Activated naive CD8-positive, alpha-beta T cell treated with anti-CD3 and anti-CD28 coated beads for 36 hours (primary cell): ENCODE measurements around the gene KCNIP3. TPM values are rescaled to one million over a fixed set of nuclear protein-coding genes. Genes with fewer than 3 reads are reported as not detected.

Experiments
- DNase-seq: peaks from one replicate; pipeline ENCODE4 v3.0.0; 2021
- H3K27ac Mint-ChIP-seq: one replicate; pipeline ENCODE4 v1.8.0; 2022; ENCODE audit warnings: mild to moderate bottlenecking, moderate library complexity, mixed read lengths
- H3K27me3 Mint-ChIP-seq: one replicate; pipeline ENCODE4 v1.8.0; 2022; ENCODE audit warnings: mild to moderate bottlenecking, mixed read lengths
- H3K36me3 Mint-ChIP-seq: one replicate; pipeline ENCODE4 v1.8.0; 2021; ENCODE audit warnings: mild to moderate bottlenecking, mixed read lengths
- H3K4me1 Mint-ChIP-seq: one replicate; pipeline ENCODE4 v1.8.0; 2021; ENCODE audit warnings: mixed read lengths
- H3K4me3 Mint-ChIP-seq: one replicate; pipeline ENCODE4 v1.8.0; 2022; ENCODE audit warnings: mild to moderate bottlenecking, moderate library complexity, mixed read lengths
- H3K9me3 Mint-ChIP-seq: one replicate; pipeline ENCODE4 v1.8.0; 2022; ENCODE audit warnings: mixed read lengths
- total RNA-seq, 2 experiments: library from RNA; stranded (reverse); gene quantifications; one replicate each; pipeline ENCODE4 v1.2.3, GENCODE V29; 2021

The KCNIP3 gene
- total RNA-seq, 2 experiments from 2014 or later, result not detected

- H3K36me3 Mint-ChIP-seq, result no peaks in the 10 kb centered on the region
- no peaks in the 10 kb centered on the region for H3K9me3 Mint-ChIP-seq
- no peak overlapping the region for H3K27ac Mint-ChIP-seq
- H3K4me1 Mint-ChIP-seq, result no peaks in the 10 kb centered on the region
- no peaks in the 10 kb centered on the region for H3K27me3 Mint-ChIP-seq
- no peak for DNase-seq
- H3K4me3 Mint-ChIP-seq, result no peak overlapping the region
Measured at GRCh38 chr2:95312543-95313201, 15.5 kb downstream of the KCNIP3 start.

DNA sequence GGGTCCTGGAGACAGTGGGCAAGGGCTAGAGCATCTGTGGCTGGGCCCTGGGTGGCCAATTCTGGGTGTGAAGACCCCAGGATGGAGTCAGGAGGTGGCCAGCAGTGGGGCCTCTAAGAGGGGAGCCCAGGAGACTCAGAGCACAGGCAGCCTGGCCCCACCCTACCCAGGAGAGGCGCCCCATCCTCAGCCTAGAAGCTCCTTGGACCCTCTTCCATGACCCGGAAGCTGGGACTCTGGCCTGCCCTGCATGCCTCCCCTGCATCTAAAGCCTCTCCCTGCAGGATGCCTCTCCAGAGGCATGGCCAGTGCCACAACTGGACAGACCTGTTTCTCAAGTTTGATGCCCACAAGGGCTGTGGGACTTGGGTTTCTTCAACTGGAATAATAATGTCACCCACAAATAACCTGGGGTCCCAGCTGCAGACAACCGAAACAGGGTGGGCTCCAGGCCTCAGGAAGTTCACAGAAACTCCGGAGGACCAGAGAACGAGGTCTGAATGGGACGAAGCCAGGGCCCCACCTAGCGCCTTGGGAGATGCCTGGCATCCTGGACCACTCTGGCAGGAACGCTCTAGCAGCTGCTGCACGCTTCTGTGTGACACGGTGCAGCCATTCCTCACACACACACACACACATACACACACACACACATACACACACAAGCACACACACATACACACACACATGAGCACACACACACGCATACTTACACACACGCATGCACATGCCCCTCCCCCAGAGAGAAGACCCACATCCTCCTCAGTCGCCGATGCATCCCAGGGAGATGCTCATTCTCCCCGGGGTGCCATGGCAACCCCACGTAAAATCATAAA is 16.4 kb downstream of the KCNIP3 start:
- H3K4me1 Mint-ChIP-seq, result no peaks in the 10 kb centered on the region
- H3K4me3 Mint-ChIP-seq, result no peak overlapping the region
- H3K27ac Mint-ChIP-seq, result no peak overlapping the region
- DNase-seq, result no peak
- H3K27me3 Mint-ChIP-seq, result no peaks in the 10 kb centered on the region
- no peaks in the 10 kb centered on the region for H3K36me3 Mint-ChIP-seq
- H3K9me3 Mint-ChIP-seq, result no peaks in the 10 kb centered on the region

GRCh38 chr2:95314598-95314963 is 17.4 kb downstream of the KCNIP3 start:
- H3K4me1 Mint-ChIP-seq, result no peaks in the 10 kb centered on the region
- no peaks in the 10 kb centered on the region for H3K36me3 Mint-ChIP-seq
- H3K4me3 Mint-ChIP-seq, result no peak overlapping the region
- H3K27me3 Mint-ChIP-seq, result no peaks in the 10 kb centered on the region
- no peaks in the 10 kb centered on the region for H3K9me3 Mint-ChIP-seq
- no peak overlapping the region for H3K27ac Mint-ChIP-seq
- no peak for DNase-seq

DNA sequence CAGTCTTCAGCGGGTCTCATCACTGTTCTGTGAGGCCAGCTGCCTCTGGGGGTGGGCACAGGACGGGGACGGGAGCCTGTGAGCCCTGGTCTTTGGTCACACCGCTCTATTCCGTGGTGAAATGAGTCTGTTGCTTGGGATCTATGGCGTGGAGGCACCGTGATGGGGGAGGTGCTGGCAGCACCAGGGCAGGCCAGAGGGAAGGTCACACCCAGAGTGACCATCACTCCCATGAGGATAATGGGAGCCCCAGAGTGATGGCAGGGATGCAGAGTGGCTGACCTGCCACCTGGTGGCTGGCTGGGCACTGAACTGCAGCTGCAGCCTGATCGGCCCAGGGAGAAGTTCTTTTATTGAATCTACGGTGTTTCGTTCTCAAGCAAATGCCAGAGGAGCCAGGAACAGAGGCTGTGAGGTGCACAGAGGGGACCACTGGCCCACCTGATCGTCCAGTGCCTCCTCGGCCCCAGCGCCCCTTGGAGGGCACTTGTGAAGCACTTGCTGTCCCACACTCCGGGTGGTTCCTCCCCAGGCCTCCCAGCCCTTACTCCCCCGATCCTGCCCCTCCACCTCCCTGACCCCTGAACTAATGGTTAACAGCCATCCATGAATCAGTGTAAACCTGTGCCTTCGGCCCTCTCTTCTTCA is 17.9 kb downstream of the KCNIP3 start:
- no peaks in the 10 kb centered on the region for H3K9me3 Mint-ChIP-seq
- no peak for DNase-seq
- no peak overlapping the region for H3K4me3 Mint-ChIP-seq
- no peaks in the 10 kb centered on the region for H3K27me3 Mint-ChIP-seq
- no peaks in the 10 kb centered on the region for H3K4me1 Mint-ChIP-seq
- H3K27ac Mint-ChIP-seq, result no peak overlapping the region
- H3K36me3 Mint-ChIP-seq, result no peaks in the 10 kb centered on the region

DNA sequence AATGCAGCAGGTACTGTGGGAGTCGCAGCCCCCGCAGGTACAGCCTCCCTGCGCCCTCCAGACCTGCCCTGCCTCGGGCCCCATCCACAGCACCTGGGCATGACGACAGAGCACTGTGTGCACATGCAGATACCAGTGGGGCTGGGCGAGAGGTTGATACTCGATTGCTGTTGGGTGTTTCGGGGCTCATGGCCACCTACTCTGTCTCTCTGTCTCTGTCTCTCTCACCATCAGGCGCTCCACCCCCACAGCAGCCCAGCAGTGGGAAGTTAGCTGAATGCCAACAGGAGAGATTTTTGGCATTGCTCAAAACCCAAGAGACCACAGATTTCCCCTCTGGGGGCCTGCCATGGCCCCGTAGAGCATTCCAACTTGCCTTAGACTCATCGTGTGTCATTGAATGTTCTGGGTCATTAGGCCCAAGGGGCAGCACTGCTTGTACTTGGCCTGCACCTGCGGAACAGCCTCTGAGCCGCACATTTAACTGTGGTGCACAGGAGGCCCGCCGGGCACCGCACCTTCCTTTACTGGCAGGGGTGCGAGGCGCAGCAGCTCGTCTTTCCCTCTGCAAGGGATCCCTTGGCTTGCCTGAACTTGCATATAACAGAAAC is 18.8 kb downstream of the KCNIP3 start:
- Mint-ChIP-seq H3K4me1 (no peaks in the 10 kb centered on the region), H3K36me3 (no peaks in the 10 kb centered on the region), H3K4me3 (no peak overlapping the region), H3K27ac (no peak overlapping the region), H3K27me3 (no peaks in the 10 kb centered on the region), H3K9me3 (no peaks in the 10 kb centered on the region)
- DNase-seq, result no peak

- no peak for DNase-seq
- no peaks in the 10 kb centered on the region for H3K36me3 Mint-ChIP-seq
- no peaks in the 10 kb centered on the region for H3K27me3 Mint-ChIP-seq
- H3K9me3 Mint-ChIP-seq, result no peaks in the 10 kb centered on the region
- no peak overlapping the region for H3K27ac Mint-ChIP-seq
- no peak overlapping the region for H3K4me3 Mint-ChIP-seq
- no peaks in the 10 kb centered on the region for H3K4me1 Mint-ChIP-seq
Measured at GRCh38 chr2:95316466-95317122, 19.4 kb downstream of the KCNIP3 start.

- Mint-ChIP-seq H3K27me3 (no peaks in the 10 kb centered on the region), H3K27ac (no peak overlapping the region), H3K36me3 (no peaks in the 10 kb centered on the region), H3K4me3 (no peak overlapping the region), H3K9me3 (no peaks in the 10 kb centered on the region), H3K4me1 (no peaks in the 10 kb centered on the region)
- no peak for DNase-seq
Measured at GRCh38 chr2:95317123-95317500, 20.0 kb downstream of the KCNIP3 start.

GRCh38 chr2:95317665-95318425 is 20.7 kb downstream of the KCNIP3 start:
- Mint-ChIP-seq H3K27ac (no peak overlapping the region), H3K27me3 (no peaks in the 10 kb centered on the region), H3K9me3 (no peaks in the 10 kb centered on the region), H3K4me1 (no peaks in the 10 kb centered on the region), H3K36me3 (no peaks in the 10 kb centered on the region), H3K4me3 (no peak overlapping the region)
- no peak for DNase-seq

DNA sequence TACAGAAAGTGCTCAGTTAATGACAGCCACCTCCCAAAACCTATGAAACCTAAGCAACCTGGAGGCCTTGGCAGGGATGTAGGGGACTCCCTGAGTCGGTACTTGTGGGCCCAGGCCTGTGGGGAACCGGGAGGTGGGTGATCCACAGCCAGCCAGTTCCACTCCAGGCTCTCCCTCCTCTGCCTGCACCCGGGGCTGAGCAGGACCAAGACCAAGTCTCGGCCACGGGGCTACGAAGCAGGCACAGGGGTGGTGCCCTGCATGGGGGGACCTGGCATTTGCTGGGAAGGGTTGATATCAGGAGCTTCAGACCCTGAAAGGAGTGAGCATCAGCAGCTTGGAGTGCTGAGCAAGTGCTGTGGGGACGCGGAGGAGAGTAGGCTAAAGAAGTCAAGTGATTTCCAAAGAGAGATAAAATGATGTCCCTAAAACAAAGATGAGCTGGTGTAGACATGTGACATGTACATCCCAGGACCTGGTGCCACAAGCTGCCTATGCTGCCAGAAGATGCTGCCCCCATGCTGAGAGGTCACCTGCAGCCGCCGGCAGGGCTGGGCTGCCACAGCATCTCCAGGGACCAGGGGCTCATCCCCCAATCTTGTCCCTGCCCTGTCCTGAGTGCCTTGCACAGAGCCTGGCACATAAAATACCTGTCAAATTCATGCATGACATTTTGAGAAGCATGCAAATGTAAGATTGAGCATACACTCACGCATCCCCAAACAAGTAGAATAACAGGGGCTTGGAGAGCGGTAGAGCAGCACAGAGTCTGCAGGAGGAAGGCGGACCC is 21.5 kb downstream of the KCNIP3 start:
- Mint-ChIP-seq H3K27me3 (no peaks in the 10 kb centered on the region), H3K4me1 (no peaks in the 10 kb centered on the region), H3K27ac (no peak overlapping the region), H3K9me3 (no peaks in the 10 kb centered on the region), H3K4me3 (no peak overlapping the region), H3K36me3 (no peaks in the 10 kb centered on the region)
- DNase-seq, result no peak

DNA sequence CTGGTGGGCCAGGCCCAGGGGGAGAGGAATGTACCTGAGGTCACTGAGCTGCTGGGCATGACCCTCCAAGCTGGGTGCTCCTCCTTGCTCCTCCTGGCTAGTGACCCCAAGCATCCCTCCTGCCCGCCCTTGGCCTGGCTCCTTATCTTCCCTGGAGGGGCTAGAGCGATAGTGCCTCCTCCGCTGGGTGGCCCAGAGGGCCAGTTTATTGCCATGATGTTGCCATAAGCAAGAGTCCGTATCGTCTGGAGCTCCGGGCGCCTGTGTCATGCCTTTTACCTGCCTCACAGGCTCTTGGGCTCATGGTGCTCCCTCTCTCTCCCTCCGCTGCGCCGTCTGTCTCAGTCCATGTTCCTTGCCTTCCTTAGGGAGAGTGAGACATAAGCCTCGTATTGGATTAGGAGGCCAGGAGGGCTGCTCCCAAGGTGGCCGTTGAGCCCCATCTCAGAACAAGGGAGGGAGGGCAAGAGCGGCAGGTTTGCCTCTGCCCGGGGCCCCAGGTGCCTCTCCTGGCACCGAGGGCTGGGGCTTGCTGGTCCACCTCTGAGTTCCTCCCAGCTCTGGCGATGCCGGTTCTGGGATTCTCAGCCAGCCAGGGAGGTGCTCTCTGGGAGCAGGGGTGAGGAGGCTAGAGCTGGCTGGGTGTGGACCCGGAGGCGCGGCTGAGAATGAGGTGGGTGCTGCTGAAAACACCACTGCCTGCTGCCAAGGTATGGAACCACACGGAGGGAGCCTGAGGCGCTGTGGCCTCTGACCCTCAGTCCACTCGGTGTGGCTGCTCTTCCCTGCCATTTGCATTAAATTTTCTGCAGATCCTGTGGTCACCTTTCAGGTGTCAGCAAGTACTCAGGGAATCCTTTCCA is 22.6 kb downstream of the KCNIP3 start:
- H3K4me1 Mint-ChIP-seq, result no peaks in the 10 kb centered on the region
- H3K27me3 Mint-ChIP-seq, result no peaks in the 10 kb centered on the region
- no peak for DNase-seq
- H3K36me3 Mint-ChIP-seq, result no peaks in the 10 kb centered on the region
- H3K4me3 Mint-ChIP-seq, result no peak overlapping the region
- no peaks in the 10 kb centered on the region for H3K9me3 Mint-ChIP-seq
- H3K27ac Mint-ChIP-seq, result no peak overlapping the region

DNA sequence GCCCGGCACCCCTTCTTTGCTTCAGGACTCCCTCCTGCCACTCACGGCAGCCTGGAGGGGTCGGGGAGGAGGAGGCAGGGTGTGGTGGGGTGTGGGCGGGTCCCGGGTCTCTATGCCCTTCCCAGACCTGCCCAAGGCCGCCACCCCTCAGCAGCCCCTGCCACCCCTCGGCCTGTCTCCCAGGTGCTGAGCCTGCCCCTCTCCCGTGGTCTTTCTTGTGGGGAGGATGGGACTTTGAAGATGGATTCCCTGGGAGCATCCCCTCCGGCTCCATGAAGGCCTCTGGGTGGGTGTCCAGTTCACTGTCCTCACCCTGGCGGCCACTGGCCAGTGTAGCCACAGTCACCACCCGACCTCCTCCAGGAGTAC is 23.2 kb downstream of the KCNIP3 start:
- no peak for DNase-seq
- Mint-ChIP-seq H3K36me3 (no peaks in the 10 kb centered on the region), H3K4me1 (no peaks in the 10 kb centered on the region), H3K4me3 (no peak overlapping the region), H3K9me3 (no peaks in the 10 kb centered on the region), H3K27ac (no peak overlapping the region), H3K27me3 (no peaks in the 10 kb centered on the region)

DNA sequence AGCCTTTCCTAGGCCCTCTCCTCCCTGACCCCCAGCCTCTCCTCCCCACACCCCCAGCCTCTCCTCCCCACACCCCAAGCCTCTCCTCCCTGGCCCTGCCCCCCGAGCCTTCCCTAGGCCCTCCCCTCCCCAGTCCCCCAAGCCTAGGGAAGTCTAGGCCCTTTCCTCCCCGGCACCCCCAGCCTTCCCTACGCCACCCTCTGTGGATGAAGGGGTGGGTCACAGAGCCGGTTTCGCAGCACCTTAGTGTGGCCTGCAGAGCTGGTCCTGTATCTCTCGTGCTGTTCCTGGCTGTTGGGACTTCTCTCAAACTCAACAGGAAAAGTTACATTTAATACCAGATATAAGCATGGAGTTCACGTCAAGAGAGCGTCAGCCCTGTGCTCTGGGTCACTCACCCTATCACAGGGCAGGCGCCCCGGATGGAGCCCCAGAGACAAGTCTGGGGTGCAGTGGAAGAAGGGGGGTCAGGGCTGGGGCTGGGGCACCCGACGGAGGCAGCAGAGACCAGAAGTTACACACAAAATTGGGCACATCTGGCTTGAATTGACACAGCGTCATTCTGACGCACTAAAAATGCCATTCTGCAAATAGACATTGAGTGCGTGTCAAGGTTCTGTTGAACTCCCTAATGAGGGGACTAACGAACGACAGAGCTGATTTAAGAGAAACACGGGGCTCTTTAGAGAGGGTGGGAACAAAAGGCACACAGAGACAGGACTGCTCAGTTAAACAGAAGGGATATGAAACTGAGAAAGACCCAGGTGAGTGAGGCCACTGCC is 24.0 kb downstream of the KCNIP3 start:
- DNase-seq, result no peak
- Mint-ChIP-seq H3K27me3 (no peaks in the 10 kb centered on the region), H3K9me3 (no peaks in the 10 kb centered on the region), H3K36me3 (no peaks in the 10 kb centered on the region), H3K27ac (no peak overlapping the region), H3K4me1 (no peaks in the 10 kb centered on the region), H3K4me3 (no peak overlapping the region)
